ENCODE measurements around the gene PRR12. TPM values are rescaled to one million over a fixed set of nuclear protein-coding genes. Genes with fewer than 3 reads are reported as not detected.

Gene PRR12
- total and polyA plus RNA-seq, 4 donors: 0.86 to 3.5 (median 2.8) TPM

DNA sequence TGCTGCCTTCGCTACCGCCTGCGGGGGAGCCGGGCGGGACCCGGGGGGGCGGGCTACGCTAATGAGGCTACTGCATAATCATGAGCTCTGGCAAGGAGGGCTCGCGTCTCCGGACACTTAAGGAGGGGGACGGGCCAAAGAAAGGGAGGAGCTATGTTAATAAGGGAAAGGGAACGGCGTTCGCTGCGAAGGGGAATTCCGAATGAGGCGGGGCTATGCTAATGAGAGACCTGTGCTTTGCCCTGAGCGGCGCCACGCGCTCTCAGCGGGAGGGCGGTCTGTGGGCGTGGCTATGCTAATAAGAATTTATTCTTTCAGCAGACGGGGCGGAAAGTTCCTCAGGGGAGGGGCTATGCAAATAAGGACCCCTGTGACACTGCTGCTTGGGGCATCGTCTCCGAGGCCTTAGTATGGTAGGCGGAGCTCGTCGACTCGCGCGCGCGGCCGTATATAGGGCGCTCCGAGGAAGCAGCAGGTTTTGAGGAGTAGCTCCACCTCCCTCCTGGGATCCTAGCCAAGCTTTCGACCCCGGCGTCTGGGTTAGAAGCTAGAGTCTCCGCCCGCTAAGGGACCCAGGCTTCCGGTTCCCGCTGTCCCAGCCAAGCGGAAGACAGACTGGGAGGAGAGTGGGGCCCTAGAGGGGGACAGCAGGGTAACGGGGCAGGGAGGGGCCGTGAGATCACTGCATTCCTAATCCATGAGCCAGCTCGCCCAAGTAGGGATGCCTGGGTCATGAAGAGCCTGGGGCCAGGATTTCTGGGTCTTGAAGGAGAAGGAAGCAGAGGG, 49.3 kb downstream of the PRR12 start, which contains the start of gene RRAS:
Gene RRAS (minus strand): TSS at position 31 of the 786 bp plus-strand sequence. CDS start 45 bp downstream, outside the sequence.
- no peaks in the 10 kb centered on the region for H3K9me3 ChIP-seq (ENCODE audit: control insufficient read depth in 4 of 4, low read length in 3 of 4)
- TF ChIP-seq HNF4G (IDR thresholded peaks at IDR 0.05) (peak; percentile 24), RAD21 (IDR thresholded peaks at IDR 0.05) (peak in 1 of 2 donors; percentile 37), RXRA (IDR thresholded peaks at IDR 0.05) (peak; percentile 65 to 74), SP1 (IDR thresholded peaks at IDR 0.05) (peak; percentile 97), JUND (IDR thresholded peaks at IDR 0.05) (peak; percentile 82 to 91), HNF4A (conservative IDR thresholded peaks at IDR 0.05) (peak; percentile 56 to 62), TAF1 (conservative IDR thresholded peaks at IDR 0.05) (peak; percentile 82), FOXA2 (IDR thresholded peaks at IDR 0.05) (peak; percentile 73), EGR1 (IDR thresholded peaks at IDR 0.05; ENCODE audit: low read depth in 2 of 2) (peak in 1 of 2 donors; percentile 53), YY1 (IDR thresholded peaks at IDR 0.05) (peak; percentile 83), NR2F2 (IDR thresholded peaks at IDR 0.05) (peak; percentile 88), GABPA (IDR thresholded peaks at IDR 0.05 in 1 of 2, conservative IDR thresholded peaks at IDR 0.05 in 1 of 2) (peak; percentile 70 to 87), FOXA1 (IDR thresholded peaks at IDR 0.05) (peak; percentile 56)
- TF ChIP-seq, protein P1, sequence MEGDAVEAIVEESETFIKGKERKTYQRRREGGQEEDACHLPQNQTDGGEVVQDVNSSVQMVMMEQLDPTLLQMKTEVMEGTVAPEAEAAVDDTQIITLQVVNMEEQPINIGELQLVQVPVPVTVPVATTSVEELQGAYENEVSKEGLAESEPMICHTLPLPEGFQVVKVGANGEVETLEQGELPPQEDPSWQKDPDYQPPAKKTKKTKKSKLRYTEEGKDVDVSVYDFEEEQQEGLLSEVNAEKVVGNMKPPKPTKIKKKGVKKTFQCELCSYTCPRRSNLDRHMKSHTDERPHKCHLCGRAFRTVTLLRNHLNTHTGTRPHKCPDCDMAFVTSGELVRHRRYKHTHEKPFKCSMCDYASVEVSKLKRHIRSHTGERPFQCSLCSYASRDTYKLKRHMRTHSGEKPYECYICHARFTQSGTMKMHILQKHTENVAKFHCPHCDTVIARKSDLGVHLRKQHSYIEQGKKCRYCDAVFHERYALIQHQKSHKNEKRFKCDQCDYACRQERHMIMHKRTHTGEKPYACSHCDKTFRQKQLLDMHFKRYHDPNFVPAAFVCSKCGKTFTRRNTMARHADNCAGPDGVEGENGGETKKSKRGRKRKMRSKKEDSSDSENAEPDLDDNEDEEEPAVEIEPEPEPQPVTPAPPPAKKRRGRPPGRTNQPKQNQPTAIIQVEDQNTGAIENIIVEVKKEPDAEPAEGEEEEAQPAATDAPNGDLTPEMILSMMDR (IDR thresholded peaks at IDR 0.05; ENCODE audit: low read depth, low read length, missing input control): no peak
- TF ChIP-seq, protein P2, sequence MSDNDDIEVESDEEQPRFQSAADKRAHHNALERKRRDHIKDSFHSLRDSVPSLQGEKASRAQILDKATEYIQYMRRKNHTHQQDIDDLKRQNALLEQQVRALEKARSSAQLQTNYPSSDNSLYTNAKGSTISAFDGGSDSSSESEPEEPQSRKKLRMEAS (IDR thresholded peaks at IDR 0.05): peak; percentile 78
- TF ChIP-seq, protein P3, sequence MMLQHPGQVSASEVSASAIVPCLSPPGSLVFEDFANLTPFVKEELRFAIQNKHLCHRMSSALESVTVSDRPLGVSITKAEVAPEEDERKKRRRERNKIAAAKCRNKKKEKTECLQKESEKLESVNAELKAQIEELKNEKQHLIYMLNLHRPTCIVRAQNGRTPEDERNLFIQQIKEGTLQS (IDR thresholded peaks at IDR 0.05): no peak
- TF ChIP-seq, protein P4, sequence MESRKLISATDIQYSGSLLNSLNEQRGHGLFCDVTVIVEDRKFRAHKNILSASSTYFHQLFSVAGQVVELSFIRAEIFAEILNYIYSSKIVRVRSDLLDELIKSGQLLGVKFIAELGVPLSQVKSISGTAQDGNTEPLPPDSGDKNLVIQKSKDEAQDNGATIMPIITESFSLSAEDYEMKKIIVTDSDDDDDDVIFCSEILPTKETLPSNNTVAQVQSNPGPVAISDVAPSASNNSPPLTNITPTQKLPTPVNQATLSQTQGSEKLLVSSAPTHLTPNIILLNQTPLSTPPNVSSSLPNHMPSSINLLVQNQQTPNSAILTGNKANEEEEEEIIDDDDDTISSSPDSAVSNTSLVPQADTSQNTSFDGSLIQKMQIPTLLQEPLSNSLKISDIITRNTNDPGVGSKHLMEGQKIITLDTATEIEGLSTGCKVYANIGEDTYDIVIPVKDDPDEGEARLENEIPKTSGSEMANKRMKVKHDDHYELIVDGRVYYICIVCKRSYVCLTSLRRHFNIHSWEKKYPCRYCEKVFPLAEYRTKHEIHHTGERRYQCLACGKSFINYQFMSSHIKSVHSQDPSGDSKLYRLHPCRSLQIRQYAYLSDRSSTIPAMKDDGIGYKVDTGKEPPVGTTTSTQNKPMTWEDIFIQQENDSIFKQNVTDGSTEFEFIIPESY (IDR thresholded peaks at IDR 0.05): peak; percentile 34
- TF ChIP-seq, protein P5, sequence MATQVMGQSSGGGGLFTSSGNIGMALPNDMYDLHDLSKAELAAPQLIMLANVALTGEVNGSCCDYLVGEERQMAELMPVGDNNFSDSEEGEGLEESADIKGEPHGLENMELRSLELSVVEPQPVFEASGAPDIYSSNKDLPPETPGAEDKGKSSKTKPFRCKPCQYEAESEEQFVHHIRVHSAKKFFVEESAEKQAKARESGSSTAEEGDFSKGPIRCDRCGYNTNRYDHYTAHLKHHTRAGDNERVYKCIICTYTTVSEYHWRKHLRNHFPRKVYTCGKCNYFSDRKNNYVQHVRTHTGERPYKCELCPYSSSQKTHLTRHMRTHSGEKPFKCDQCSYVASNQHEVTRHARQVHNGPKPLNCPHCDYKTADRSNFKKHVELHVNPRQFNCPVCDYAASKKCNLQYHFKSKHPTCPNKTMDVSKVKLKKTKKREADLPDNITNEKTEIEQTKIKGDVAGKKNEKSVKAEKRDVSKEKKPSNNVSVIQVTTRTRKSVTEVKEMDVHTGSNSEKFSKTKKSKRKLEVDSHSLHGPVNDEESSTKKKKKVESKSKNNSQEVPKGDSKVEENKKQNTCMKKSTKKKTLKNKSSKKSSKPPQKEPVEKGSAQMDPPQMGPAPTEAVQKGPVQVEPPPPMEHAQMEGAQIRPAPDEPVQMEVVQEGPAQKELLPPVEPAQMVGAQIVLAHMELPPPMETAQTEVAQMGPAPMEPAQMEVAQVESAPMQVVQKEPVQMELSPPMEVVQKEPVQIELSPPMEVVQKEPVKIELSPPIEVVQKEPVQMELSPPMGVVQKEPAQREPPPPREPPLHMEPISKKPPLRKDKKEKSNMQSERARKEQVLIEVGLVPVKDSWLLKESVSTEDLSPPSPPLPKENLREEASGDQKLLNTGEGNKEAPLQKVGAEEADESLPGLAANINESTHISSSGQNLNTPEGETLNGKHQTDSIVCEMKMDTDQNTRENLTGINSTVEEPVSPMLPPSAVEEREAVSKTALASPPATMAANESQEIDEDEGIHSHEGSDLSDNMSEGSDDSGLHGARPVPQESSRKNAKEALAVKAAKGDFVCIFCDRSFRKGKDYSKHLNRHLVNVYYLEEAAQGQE (IDR thresholded peaks at IDR 0.05): peak; percentile 68
- peak within 1 kb of the TSS; percentile 93 to 98 for H3K27ac ChIP-seq (ENCODE audit: low read depth in 1 of 2, low read length in 2 of 2)
- peaks cover 4 to 30% (median 17%) of the 10 kb centered on the region in 4 donors for H3K4me1 ChIP-seq (ENCODE audit: control insufficient read depth in 4 of 4, insufficient read depth in 4 of 4, low read length in 3 of 4)
- H3K4me3 ChIP-seq (ENCODE audit: low read depth in 1 of 3, low read length in 3 of 3): peak within 1 kb of the TSS; percentile 50 to 64 (median 52)
- no peaks in the 10 kb centered on the region for H3K27me3 ChIP-seq (ENCODE audit: control insufficient read depth in 4 of 4, insufficient read depth in 4 of 4, low read length in 3 of 4)
- peak; percentile 99 for DNase-seq (ENCODE audit: low spot score)
- peaks cover 0 to 2% (median 0%) of the 10 kb centered on the region in 4 donors for H3K36me3 ChIP-seq (ENCODE audit: control insufficient read depth in 4 of 4, insufficient read depth in 3 of 4, low read depth in 1 of 4, low read length in 3 of 4)
- H3K9ac ChIP-seq (ENCODE audit: low read depth in 1 of 2, low read length in 2 of 2): peak within 1 kb of the TSS; percentile 77 to 82
- under 1% methylated on average over 51 of the region's 51 CpGs for WGBS

Data from liver (tissue), 9 donors.